Activated T-helper 1 cell treated with Interleukin-2 at 50 U/mL for 16 hours (primary cell): Measurements from ENCODE around the gene SULT1C4.

Source experiments
- DNase-seq: peaks from one replicate; pipeline ENCODE4 v3.0.0-alpha.2; 2020; ENCODE audit warnings: low read depth

The SULT1C4 gene

GRCh38 chr2:108370080-108370479 lies 7.7 kb upstream of the SULT1C4 start:
- DNase-seq = no peak

- no peak for DNase-seq
Observed at GRCh38 chr2:108376774-108377173, 980 bp upstream of the SULT1C4 start.

GRCh38 chr2:108377401-108377800 lies 353 bp upstream of the SULT1C4 start:
- no peak for DNase-seq

GRCh38 chr2:108378851-108379250 lies 1.1 kb downstream of the SULT1C4 start:
- DNase-seq = no peak

GRCh38 chr2:108382196-108382595 lies 4.4 kb downstream of the SULT1C4 start:
- no peak for DNase-seq

- DNase-seq = no peak
Observed at GRCh38 chr2:108383146-108383830, 5.5 kb downstream of the SULT1C4 start.

GRCh38 chr2:108384662-108385393 lies 7.1 kb downstream of the SULT1C4 start:
- no peak for DNase-seq

GRCh38 chr2:108385411-108386071 lies 7.8 kb downstream of the SULT1C4 start:
- DNase-seq = no peak

- DNase-seq = no peak
Observed at GRCh38 chr2:108388045-108388444, 10.3 kb downstream of the SULT1C4 start.

GRCh38 chr2:108390340-108390739 lies 12.6 kb downstream of the SULT1C4 start:
- no peak for DNase-seq

- DNase-seq = no peak
Observed at GRCh38 chr2:108392029-108392428, 14.3 kb downstream of the SULT1C4 start.

- no peak for DNase-seq
Observed at GRCh38 chr2:108393197-108393596, 15.4 kb downstream of the SULT1C4 start.

GRCh38 chr2:108395155-108395554 lies 17.4 kb downstream of the SULT1C4 start:
- no peak for DNase-seq

- no peak for DNase-seq
Observed at GRCh38 chr2:108396845-108397244, 19.1 kb downstream of the SULT1C4 start.

GRCh38 chr2:108399479-108399878 lies 21.7 kb downstream of the SULT1C4 start:
- DNase-seq = no peak

GRCh38 chr2:108401800-108402199 lies 24.0 kb downstream of the SULT1C4 start:
- no peak for DNase-seq

GRCh38 chr2:108403494-108403893 lies 25.7 kb downstream of the SULT1C4 start:
- DNase-seq = no peak

GRCh38 chr2:108404784-108405397 lies 27.1 kb downstream of the SULT1C4 start:
- DNase-seq = no peak

- no peak for DNase-seq
Observed at GRCh38 chr2:108407864-108408729, 30.3 kb downstream of the SULT1C4 start.

- DNase-seq = no peak
Observed at GRCh38 chr2:108409768-108410167, 32.0 kb downstream of the SULT1C4 start.

GRCh38 chr2:108412995-108413710 lies 35.4 kb downstream of the SULT1C4 start:
- DNase-seq = no peak
